DMS 273 treated with DMSO at 0.1 percent for 48 hours (cell line): ENCODE data around the gene UBAP2L.
"Not testable (repeated sequence)": the region's sequence is repeated elsewhere in the genome, so short reads cannot be mapped to it uniquely, and the experiment has no call there.

Experiments used
- DNase-seq: peaks from one replicate; lab custom pipeline; 2025; lab: John Stamatoyannopoulos, UW

The UBAP2L gene

GRCh38 chr1:154307670-154308270 is 87.0 kb downstream of the UBAP2L start:
- not testable (repeated sequence) for DNase-seq

DNA sequence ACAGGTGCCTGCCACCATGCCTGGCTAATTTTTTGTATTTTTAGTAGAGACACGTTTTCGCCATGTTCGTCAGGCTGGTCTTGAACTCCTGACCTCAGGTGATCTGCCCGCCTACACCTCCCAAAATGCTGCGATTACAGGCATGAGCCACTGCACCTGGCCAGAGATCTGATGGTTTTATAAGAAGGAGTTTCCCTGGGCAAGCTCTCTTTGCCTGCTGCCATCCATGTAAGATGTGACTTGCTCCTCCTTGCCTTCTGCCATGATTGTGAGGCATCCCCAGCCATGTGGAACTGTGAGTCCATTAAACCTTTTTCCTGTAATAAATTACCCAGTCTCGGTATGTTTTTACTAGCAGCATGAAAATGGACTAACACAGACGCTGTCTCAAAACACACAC is 88.4 kb downstream of the UBAP2L start:
- DNase-seq: not testable (repeated sequence)

GRCh38 chr1:154312229-154313065 is 91.7 kb downstream of the UBAP2L start:
- not testable (repeated sequence) for DNase-seq

DNA sequence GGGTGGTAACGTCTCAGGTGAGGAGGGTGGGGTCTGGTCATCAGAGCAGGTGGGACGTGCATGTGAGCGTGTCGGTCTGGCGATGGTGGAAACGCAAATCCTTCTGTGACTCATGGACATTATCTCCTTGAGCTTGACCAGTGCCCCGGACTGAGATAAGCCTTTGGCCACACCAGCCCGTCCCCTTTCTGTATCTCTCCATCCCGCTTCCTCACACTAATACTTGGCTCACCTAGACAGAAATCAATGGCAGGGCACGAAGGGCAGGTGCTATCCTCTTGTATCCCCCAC is 92.3 kb downstream of the UBAP2L start:
- no peak for DNase-seq

GRCh38 chr1:154314226-154314625 is 93.5 kb downstream of the UBAP2L start:
- DNase-seq: not testable (repeated sequence)

- DNase-seq: no peak
These were observed 95.9 kb downstream of the UBAP2L start for GRCh38 chr1:154316704-154317103.

GRCh38 chr1:154318386-154318785 is 97.6 kb downstream of the UBAP2L start:
- DNase-seq: no peak
